Measurements from ENCODE around the gene ACER1. TPM values are rescaled to one million over a fixed set of nuclear protein-coding genes. Genes with fewer than 3 reads are reported as not detected.

The ACER1 gene
- total and polyA plus RNA-seq, 2 experiments from 2014 or later, result not detected

DNA sequence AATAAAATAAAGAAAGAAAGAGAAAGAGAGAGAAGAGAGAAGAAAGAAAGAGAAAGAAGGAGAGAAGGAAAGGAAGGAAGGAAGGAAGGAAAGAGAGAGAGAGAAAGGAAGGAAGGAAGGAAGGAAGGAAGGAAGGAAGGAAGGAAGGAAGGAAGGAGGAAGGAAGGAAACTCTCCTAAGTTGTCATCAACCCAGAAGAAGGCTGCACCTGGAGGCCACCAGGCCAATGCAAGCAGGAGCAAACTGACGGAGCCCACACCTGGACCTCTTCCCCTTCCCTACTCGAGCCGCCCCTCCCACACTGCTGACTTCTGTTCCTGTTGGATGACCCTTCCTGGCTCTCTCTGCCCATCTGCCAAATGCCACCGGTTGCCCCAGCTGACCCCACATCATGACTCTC, 8.7 kb downstream of the ACER1 start:
- H3K27ac ChIP-seq (ENCODE audit: low read depth), result no peak overlapping the region
- no peaks in the 10 kb centered on the region for H3K79me2 ChIP-seq (replicated peaks; ENCODE audit: insufficient read depth)
- H3K36me3 ChIP-seq (ENCODE audit: insufficient read depth), result no peaks in the 10 kb centered on the region
- H4K20me1 ChIP-seq (replicated peaks; ENCODE audit: insufficient read depth), result no peaks in the 10 kb centered on the region
- H3K27ac Mint-ChIP-seq, result no peak overlapping the region
- H3F3A ChIP-seq (replicated peaks; ENCODE audit: low read depth), result no peaks in the 10 kb centered on the region
- H2AFZ ChIP-seq, result no peak overlapping the region
- DNase-seq (ENCODE audit: low spot score), result no peak
- peaks cover 85% of the 10 kb centered on the region for H3K9me3 Mint-ChIP-seq
- no peaks in the 10 kb centered on the region for H3K9me2 ChIP-seq (ENCODE audit: insufficient read depth)
- H3K27me3 Mint-ChIP-seq (ENCODE audit: insufficient read depth, low read depth, poor library complexity), result peaks cover 8% of the 10 kb centered on the region
- no peak for ATAC-seq
- H3K4me3 Mint-ChIP-seq, result no peak overlapping the region
- H3K4me1 Mint-ChIP-seq, result no peaks in the 10 kb centered on the region
- TF ChIP-seq, protein P1, sequence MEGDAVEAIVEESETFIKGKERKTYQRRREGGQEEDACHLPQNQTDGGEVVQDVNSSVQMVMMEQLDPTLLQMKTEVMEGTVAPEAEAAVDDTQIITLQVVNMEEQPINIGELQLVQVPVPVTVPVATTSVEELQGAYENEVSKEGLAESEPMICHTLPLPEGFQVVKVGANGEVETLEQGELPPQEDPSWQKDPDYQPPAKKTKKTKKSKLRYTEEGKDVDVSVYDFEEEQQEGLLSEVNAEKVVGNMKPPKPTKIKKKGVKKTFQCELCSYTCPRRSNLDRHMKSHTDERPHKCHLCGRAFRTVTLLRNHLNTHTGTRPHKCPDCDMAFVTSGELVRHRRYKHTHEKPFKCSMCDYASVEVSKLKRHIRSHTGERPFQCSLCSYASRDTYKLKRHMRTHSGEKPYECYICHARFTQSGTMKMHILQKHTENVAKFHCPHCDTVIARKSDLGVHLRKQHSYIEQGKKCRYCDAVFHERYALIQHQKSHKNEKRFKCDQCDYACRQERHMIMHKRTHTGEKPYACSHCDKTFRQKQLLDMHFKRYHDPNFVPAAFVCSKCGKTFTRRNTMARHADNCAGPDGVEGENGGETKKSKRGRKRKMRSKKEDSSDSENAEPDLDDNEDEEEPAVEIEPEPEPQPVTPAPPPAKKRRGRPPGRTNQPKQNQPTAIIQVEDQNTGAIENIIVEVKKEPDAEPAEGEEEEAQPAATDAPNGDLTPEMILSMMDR (conservative IDR thresholded peaks at IDR 0.05; ENCODE audit: low read depth in 2 of 2), result no peak
- TF ChIP-seq CREB1 (CRISPR knock-in tag; IDR thresholded peaks at IDR 0.05; ENCODE audit: low read depth) (no peak), STAT1 (IDR thresholded peaks at IDR 0.05; ENCODE audit: unreplicated experiment) (no peak), POLR2AphosphoS5 (IDR thresholded peaks at IDR 0.05; ENCODE audit: low read depth) (no peak), JUNB (IDR thresholded peaks at IDR 0.05; ENCODE audit: unreplicated experiment) (no peak), NANOG (IDR thresholded peaks at IDR 0.05; ENCODE audit: borderline replicate concordance) (no peak), EZH2phosphoT487 (IDR thresholded peaks at IDR 0.05; ENCODE audit: unreplicated experiment) (no peak), EZH2 (IDR thresholded peaks at IDR 0.05; ENCODE audit: low read depth, unreplicated experiment) (no peak), ZNF114 (CRISPR knock-in tag; IDR thresholded peaks at IDR 0.05) (no peak), ZNF331 (CRISPR knock-in tag; IDR thresholded peaks at IDR 0.05; ENCODE audit: low read depth) (no peak)
- TF ChIP-seq, protein P2, sequence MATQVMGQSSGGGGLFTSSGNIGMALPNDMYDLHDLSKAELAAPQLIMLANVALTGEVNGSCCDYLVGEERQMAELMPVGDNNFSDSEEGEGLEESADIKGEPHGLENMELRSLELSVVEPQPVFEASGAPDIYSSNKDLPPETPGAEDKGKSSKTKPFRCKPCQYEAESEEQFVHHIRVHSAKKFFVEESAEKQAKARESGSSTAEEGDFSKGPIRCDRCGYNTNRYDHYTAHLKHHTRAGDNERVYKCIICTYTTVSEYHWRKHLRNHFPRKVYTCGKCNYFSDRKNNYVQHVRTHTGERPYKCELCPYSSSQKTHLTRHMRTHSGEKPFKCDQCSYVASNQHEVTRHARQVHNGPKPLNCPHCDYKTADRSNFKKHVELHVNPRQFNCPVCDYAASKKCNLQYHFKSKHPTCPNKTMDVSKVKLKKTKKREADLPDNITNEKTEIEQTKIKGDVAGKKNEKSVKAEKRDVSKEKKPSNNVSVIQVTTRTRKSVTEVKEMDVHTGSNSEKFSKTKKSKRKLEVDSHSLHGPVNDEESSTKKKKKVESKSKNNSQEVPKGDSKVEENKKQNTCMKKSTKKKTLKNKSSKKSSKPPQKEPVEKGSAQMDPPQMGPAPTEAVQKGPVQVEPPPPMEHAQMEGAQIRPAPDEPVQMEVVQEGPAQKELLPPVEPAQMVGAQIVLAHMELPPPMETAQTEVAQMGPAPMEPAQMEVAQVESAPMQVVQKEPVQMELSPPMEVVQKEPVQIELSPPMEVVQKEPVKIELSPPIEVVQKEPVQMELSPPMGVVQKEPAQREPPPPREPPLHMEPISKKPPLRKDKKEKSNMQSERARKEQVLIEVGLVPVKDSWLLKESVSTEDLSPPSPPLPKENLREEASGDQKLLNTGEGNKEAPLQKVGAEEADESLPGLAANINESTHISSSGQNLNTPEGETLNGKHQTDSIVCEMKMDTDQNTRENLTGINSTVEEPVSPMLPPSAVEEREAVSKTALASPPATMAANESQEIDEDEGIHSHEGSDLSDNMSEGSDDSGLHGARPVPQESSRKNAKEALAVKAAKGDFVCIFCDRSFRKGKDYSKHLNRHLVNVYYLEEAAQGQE (IDR thresholded peaks at IDR 0.05; ENCODE audit: unreplicated experiment), result no peak
- TF ChIP-seq, protein P3, sequence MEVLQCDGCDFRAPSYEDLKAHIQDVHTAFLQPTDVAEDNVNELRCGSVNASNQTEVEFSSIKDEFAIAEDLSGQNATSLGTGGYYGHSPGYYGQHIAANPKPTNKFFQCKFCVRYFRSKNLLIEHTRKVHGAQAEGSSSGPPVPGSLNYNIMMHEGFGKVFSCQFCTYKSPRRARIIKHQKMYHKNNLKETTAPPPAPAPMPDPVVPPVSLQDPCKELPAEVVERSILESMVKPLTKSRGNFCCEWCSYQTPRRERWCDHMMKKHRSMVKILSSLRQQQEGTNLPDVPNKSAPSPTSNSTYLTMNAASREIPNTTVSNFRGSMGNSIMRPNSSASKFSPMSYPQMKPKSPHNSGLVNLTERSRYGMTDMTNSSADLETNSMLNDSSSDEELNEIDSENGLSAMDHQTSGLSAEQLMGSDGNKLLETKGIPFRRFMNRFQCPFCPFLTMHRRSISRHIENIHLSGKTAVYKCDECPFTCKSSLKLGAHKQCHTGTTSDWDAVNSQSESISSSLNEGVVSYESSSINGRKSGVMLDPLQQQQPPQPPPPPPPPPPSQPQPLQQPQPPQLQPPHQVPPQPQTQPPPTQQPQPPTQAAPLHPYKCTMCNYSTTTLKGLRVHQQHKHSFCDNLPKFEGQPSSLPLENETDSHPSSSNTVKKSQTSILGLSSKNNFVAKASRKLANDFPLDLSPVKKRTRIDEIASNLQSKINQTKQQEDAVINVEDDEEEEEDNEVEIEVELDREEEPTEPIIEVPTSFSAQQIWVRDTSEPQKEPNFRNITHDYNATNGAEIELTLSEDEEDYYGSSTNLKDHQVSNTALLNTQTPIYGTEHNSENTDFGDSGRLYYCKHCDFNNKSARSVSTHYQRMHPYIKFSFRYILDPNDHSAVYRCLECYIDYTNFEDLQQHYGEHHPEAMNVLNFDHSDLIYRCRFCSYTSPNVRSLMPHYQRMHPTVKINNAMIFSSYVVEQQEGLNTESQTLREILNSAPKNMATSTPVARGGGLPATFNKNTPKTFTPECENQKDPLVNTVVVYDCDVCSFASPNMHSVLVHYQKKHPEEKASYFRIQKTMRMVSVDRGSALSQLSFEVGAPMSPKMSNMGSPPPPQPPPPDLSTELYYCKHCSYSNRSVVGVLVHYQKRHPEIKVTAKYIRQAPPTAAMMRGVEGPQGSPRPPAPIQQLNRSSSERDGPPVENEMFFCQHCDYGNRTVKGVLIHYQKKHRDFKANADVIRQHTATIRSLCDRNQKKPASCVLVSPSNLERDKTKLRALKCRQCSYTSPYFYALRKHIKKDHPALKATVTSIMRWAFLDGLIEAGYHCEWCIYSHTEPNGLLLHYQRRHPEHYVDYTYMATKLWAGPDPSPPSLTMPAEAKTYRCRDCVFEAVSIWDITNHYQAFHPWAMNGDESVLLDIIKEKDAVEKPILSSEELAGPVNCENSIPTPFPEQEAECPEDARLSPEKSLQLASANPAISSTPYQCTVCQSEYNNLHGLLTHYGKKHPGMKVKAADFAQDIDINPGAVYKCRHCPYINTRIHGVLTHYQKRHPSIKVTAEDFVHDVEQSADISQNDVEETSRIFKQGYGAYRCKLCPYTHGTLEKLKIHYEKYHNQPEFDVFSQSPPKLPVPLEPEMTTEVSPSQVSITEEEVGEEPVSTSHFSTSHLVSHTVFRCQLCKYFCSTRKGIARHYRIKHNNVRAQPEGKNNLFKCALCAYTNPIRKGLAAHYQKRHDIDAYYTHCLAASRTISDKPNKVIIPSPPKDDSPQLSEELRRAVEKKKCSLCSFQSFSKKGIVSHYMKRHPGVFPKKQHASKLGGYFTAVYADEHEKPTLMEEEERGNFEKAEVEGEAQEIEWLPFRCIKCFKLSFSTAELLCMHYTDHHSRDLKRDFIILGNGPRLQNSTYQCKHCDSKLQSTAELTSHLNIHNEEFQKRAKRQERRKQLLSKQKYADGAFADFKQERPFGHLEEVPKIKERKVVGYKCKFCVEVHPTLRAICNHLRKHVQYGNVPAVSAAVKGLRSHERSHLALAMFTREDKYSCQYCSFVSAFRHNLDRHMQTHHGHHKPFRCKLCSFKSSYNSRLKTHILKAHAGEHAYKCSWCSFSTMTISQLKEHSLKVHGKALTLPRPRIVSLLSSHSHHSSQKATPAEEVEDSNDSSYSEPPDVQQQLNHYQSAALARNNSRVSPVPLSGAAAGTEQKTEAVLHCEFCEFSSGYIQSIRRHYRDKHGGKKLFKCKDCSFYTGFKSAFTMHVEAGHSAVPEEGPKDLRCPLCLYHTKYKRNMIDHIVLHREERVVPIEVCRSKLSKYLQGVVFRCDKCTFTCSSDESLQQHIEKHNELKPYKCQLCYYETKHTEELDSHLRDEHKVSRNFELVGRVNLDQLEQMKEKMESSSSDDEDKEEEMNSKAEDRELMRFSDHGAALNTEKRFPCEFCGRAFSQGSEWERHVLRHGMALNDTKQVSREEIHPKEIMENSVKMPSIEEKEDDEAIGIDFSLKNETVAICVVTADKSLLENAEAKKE (CRISPR knock-in tag; IDR thresholded peaks at IDR 0.05), result no peak
- TF ChIP-seq, protein P4, sequence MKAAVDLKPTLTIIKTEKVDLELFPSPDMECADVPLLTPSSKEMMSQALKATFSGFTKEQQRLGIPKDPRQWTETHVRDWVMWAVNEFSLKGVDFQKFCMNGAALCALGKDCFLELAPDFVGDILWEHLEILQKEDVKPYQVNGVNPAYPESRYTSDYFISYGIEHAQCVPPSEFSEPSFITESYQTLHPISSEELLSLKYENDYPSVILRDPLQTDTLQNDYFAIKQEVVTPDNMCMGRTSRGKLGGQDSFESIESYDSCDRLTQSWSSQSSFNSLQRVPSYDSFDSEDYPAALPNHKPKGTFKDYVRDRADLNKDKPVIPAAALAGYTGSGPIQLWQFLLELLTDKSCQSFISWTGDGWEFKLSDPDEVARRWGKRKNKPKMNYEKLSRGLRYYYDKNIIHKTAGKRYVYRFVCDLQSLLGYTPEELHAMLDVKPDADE (IDR thresholded peaks at IDR 0.05), result no peak
- no peaks in the 10 kb centered on the region for H3K4me1 ChIP-seq (ENCODE audit: insufficient read depth)
- H3K4me2 ChIP-seq, result no peak overlapping the region
- no peaks in the 10 kb centered on the region for H3K27me3 ChIP-seq (ENCODE audit: insufficient read depth)
- no peak overlapping the region for H3K4me3 ChIP-seq
- peaks cover 18% of the 10 kb centered on the region for H3K36me3 Mint-ChIP-seq (ENCODE audit: low read depth)
